Caco-2 (cell line): ENCODE data around the gene C19orf73. TPM values are rescaled to one million over a fixed set of nuclear protein-coding genes. Genes with fewer than 3 reads are reported as not detected.

Source experiments
- BruUV-seq: library from RNA; stranded (reverse); fragments of 400-500 nt; replicated peaks from 2 replicates; lab custom pipeline; 2021; lab: Mats Ljungman, UMichigan
- CTCF ChIA-PET: fragments of 300-600 bp; sonication (Branson Sonifier 250); formaldehyde crosslinking; loops from one replicate; lab custom pipeline; 2022; ENCODE audit warnings: antibody characterized with exemption; lab: Charles Lee
- POLR2A ChIA-PET: fragments of 300-600 bp; sonication (Branson Sonifier 250); formaldehyde crosslinking; loops from one replicate; lab custom pipeline; 2022; ENCODE audit warnings: antibody characterized with exemption; lab: Charles Lee
- DNase-seq, 2 experiments: peaks; one replicate each; pipeline versions ENCODE4 v3.0.0 to v3.0.0-alpha.2; 2020 to 2022
- H3K27me3 ChIP-seq: replicated peaks from 2 replicates; pipeline ENCODE4 v1.6.0; 2011; ENCODE audit warnings: low read length; ENCODE audit not compliant: control insufficient read depth, insufficient read depth
- H3K36me3 ChIP-seq: 2 replicates; pipeline ENCODE4 v1.5.1; 2011; ENCODE audit warnings: low read length; ENCODE audit not compliant: control insufficient read depth, insufficient read depth
- H3K4me1 ChIP-seq: fragments of 250-450 bp; sonication (Bioruptor Pico); 2 replicates; pipeline ENCODE4 v1.5.1; 2020; ENCODE audit warnings: mild to moderate bottlenecking
- H3K4me3 ChIP-seq: 2 replicates; pipeline ENCODE4 v1.5.1; 2011; ENCODE audit warnings: low read depth, mild to moderate bottlenecking, control low read depth, low read length
- H3K9me3 ChIP-seq: fragments of 250-450 bp; sonication (Bioruptor Pico); 2 replicates; pipeline ENCODE4 v1.5.1; 2020; ENCODE audit warnings: mild to moderate bottlenecking, moderate library complexity
- H3K27ac Mint-ChIP-seq: one replicate; pipeline ENCODE4 v1.8.0; 2022; ENCODE audit warnings: mixed read lengths; ENCODE audit not compliant: unreplicated experiment
- H3K27me3 Mint-ChIP-seq: one replicate; pipeline ENCODE4 v1.8.0; 2022; ENCODE audit warnings: mixed read lengths; ENCODE audit not compliant: insufficient read depth, unreplicated experiment
- H3K36me3 Mint-ChIP-seq: one replicate; pipeline ENCODE4 v1.8.0; 2022; ENCODE audit warnings: mild to moderate bottlenecking, mixed read lengths; ENCODE audit not compliant: insufficient read depth, unreplicated experiment
- H3K4me1 Mint-ChIP-seq: one replicate; pipeline ENCODE4 v1.8.0; 2022; ENCODE audit warnings: low read depth, mixed read lengths; ENCODE audit not compliant: unreplicated experiment
- H3K4me3 Mint-ChIP-seq: one replicate; pipeline ENCODE4 v1.8.0; 2022; ENCODE audit warnings: mild to moderate bottlenecking, moderate library complexity, mixed read lengths; ENCODE audit not compliant: unreplicated experiment
- H3K9me3 Mint-ChIP-seq: one replicate; pipeline ENCODE4 v1.8.0; 2022; ENCODE audit warnings: mixed read lengths; ENCODE audit not compliant: unreplicated experiment
- intact Hi-C: fragments of 100-400 bp; cut with micrococcal nuclease; formaldehyde crosslinking; loops from one replicate; pipeline ENCODE4 v1.10.0; 2022; ENCODE audit not compliant: unreplicated experiment
- total RNA-seq: library from RNA; stranded (reverse); gene quantifications from 2 replicates; pipeline ENCODE4 v1.2.3, GENCODE V29; 2022
- TF ChIP-seq, protein P1 (sequence below), 2 experiments: fragments of 200-600 bp in 1 of 2; IDR thresholded peaks; 1 replicate in 1 of 2; 2 replicates in 1 of 2; pipeline versions ENCODE4 v1.5.1 to v1.8.0; 2011 to 2022; ENCODE audit warnings: antibody characterized with exemption in 1 of 2, control low read depth in 1 of 2, inconsistent platforms in 1 of 2, low read depth in 1 of 2, low read length in 1 of 2, mild to moderate bottlenecking in 1 of 2, moderate library complexity in 1 of 2; ENCODE audit not compliant: insufficient read depth in 1 of 2, severe bottlenecking in 1 of 2, unreplicated experiment in 1 of 2

C19orf73 gene
- total RNA-seq, 1 experiment from 2014 or later: 1.7 TPM

DNA sequence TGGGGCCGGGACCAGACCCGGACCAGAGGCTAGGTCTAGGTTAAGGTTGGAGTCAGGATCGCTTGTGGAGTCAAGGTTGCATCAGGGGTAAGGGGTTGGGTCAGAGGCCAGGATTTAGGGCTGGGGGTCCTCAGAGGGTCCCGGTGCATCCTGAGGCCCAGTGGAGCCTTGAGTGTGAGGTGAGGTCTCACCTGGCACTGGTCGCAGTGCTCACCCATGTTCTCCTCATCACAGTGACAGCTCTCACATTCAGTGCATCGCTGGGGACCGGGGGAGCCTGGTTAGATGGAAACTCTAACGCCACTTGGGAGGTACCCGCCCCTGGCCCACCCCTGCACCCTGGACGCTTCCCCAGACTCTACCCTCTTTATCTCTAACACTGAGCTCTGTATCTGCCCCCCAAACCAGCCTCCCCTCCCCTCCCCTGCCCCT lies 33.2 kb upstream of the C19orf73 start:
- no TSS peak for BruUV-seq
- Histone ChIP-seq H3K27me3 (no peaks in the 10 kb centered on the region), H3K4me1 (peaks cover 13% of the 10 kb centered on the region), H3K4me3 (no peak overlapping the region), H3K36me3 (no peaks in the 10 kb centered on the region), H3K9me3 (no peaks in the 10 kb centered on the region)
- ChIA-PET POLR2A (interaction anchor here (0.6 kb wide), 1 partner anchor 18 kb away, joined by 9 read pairs; no protein-coding TSS in a partner anchor), CTCF (interaction anchor here (1.4 to 4.6 kb wide), 2 partner anchors 19 to 55 kb away, joined by 3 to 32 read pairs; no protein-coding TSS in a partner anchor)
- Mint-ChIP-seq H3K27me3 (peaks cover under 1% of the 10 kb centered on the region), H3K36me3 (peaks cover 44% of the 10 kb centered on the region), H3K4me3 (peak overlapping the region; percentile 91), H3K4me1 (peaks cover 25% of the 10 kb centered on the region), H3K9me3 (peaks cover 13% of the 10 kb centered on the region), H3K27ac (peak overlapping the region; percentile 90)
- no peak for DNase-seq
- intact Hi-C loops: no loop called here
- TF ChIP-seq, protein P1, sequence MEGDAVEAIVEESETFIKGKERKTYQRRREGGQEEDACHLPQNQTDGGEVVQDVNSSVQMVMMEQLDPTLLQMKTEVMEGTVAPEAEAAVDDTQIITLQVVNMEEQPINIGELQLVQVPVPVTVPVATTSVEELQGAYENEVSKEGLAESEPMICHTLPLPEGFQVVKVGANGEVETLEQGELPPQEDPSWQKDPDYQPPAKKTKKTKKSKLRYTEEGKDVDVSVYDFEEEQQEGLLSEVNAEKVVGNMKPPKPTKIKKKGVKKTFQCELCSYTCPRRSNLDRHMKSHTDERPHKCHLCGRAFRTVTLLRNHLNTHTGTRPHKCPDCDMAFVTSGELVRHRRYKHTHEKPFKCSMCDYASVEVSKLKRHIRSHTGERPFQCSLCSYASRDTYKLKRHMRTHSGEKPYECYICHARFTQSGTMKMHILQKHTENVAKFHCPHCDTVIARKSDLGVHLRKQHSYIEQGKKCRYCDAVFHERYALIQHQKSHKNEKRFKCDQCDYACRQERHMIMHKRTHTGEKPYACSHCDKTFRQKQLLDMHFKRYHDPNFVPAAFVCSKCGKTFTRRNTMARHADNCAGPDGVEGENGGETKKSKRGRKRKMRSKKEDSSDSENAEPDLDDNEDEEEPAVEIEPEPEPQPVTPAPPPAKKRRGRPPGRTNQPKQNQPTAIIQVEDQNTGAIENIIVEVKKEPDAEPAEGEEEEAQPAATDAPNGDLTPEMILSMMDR (IDR thresholded peaks at IDR 0.05; ENCODE audit: insufficient read depth in 1 of 2, low read depth in 1 of 2, low read length in 1 of 2, severe bottlenecking in 1 of 2, unreplicated experiment in 1 of 2): no peak

DNA sequence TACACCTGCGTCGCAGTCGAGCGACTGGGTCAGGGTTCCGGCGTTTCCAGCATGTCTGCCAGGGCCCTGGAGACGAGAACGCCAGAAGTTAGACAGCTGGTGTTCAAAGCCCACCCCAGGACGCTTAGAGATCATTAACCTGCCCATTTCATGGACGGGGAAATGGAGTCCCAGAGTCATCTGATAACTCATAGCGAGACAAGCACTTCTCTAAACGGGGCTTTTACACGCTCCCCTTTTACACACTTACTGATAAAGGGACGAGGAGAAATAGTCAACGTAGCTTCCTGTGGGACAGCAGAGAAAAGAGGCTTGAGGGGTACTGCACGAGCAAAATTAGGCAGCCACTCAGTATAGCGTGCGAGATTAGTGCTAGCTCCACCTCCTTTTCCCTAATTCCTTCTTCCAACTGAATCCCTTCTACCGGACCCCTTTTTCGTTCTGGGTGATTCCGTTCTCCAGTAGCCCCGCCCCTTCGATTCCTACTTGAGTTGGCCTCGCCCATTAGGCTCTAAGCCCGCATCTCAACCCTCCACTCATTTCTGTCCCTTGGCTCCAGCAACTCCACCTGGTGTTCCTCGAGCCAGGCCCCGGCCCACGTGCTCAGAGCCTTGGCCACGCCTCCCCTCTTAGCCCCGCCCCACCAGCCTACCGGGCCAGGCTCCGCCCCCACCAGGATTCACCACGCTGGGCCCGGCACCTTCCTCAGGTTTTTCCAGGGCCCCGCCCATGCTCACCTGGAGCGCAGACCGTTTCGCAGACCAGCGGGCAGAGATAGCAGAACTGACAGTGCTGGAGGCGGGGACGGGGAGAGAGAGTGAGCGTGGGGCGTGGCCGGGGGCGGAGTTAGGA lies 32.5 kb upstream of the C19orf73 start:
- TF ChIP-seq, protein P1 (IDR thresholded peaks at IDR 0.05; ENCODE audit: insufficient read depth in 1 of 2, low read depth in 1 of 2, low read length in 1 of 2, severe bottlenecking in 1 of 2, unreplicated experiment in 1 of 2): peak in 1 of 2 experiments; percentile 15
- H3K27me3 ChIP-seq: no peaks in the 10 kb centered on the region

DNA sequence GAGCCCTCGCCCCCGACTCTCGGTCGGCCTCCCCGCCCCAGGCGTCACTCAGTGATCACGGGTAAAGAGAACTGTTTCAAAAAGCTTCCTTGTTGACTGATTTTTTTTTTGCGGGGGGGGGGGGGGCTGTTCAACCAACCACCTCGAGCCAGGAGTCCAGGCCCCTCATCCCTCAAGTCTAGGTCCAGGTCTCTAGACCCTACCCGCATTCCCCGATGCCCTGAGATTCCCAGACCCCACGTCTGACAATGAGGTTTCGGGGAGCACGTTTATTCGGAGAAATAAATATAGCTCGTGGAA lies 32.0 kb upstream of the C19orf73 start:
- ChIA-PET CTCF (interaction anchor here (0.6 to 4.6 kb wide), 10 partner anchors 20 to 490 kb away, joined by 3 to 38 read pairs (median 8); partner anchors contain the start of genes LIN7B and PPFIA3), POLR2A (interaction anchor here (1.0 kb wide), 1 partner anchor 36 kb away, joined by 3 read pairs; no protein-coding TSS in a partner anchor)

More for the DNA sequence above, 32.5 kb upstream of the C19orf73 start:
- Histone ChIP-seq H3K9me3 (no peaks in the 10 kb centered on the region), H3K4me3 (peak overlapping the region; percentile 69), H3K36me3 (no peaks in the 10 kb centered on the region), H3K4me1 (peaks cover 13% of the 10 kb centered on the region)
- CTCF ChIA-PET: interaction anchor here (0.7 to 4.6 kb wide), 6 partner anchors 19 to 489 kb away, joined by 3 to 38 read pairs (median 10); no protein-coding TSS in a partner anchor
- H3K27me3 Mint-ChIP-seq: no peaks in the 10 kb centered on the region
- H3K9me3 Mint-ChIP-seq: peaks cover 13% of the 10 kb centered on the region
- POLR2A ChIA-PET: interaction anchor here (0.6 kb wide), 1 partner anchor 26 kb away, joined by 3 read pairs; no protein-coding TSS in a partner anchor
- DNase-seq: peak; percentile 99
- BruUV-seq: no TSS peak
- intact Hi-C loops: loop anchor here (2.0 kb wide), 1 partner anchor 57 kb away; no protein-coding TSS in a partner anchor
- peak overlapping the region; percentile 91 for H3K4me3 Mint-ChIP-seq
- peaks cover 49% of the 10 kb centered on the region for H3K36me3 Mint-ChIP-seq
- H3K27ac Mint-ChIP-seq: peak overlapping the region; percentile 90
- peaks cover 23% of the 10 kb centered on the region for H3K4me1 Mint-ChIP-seq

More for the DNA sequence above, 32.0 kb upstream of the C19orf73 start:
- Histone ChIP-seq H3K9me3 (no peaks in the 10 kb centered on the region), H3K27me3 (no peaks in the 10 kb centered on the region), H3K36me3 (no peaks in the 10 kb centered on the region), H3K4me3 (peak overlapping the region; percentile 69), H3K4me1 (peaks cover 13% of the 10 kb centered on the region)
- Mint-ChIP-seq H3K36me3 (peaks cover 55% of the 10 kb centered on the region), H3K27me3 (no peaks in the 10 kb centered on the region), H3K4me3 (peak overlapping the region; percentile 91), H3K9me3 (peaks cover 13% of the 10 kb centered on the region), H3K27ac (no peak overlapping the region), H3K4me1 (peaks cover 25% of the 10 kb centered on the region)
- intact Hi-C loops: loop anchor here (2.0 kb wide), 1 partner anchor 58 kb away; no protein-coding TSS in a partner anchor
- DNase-seq: no peak
- BruUV-seq: no TSS peak
- TF ChIP-seq, protein P1 (IDR thresholded peaks at IDR 0.05; ENCODE audit: insufficient read depth in 1 of 2, low read depth in 1 of 2, low read length in 1 of 2, severe bottlenecking in 1 of 2, unreplicated experiment in 1 of 2): no peak
